ENCODE data around the gene SCAF8. TPM values are rescaled to one million over a fixed set of nuclear protein-coding genes. Genes with fewer than 3 reads are reported as not detected.

Gene SCAF8
- total and polyA plus RNA-seq, 9 of the 15 experiments (the other 6 are each of a cell fraction or from before 2014, with no cell fraction given): 10.5 to 46.6 (median 23.2) TPM

GRCh38 chr6:154842833-154843232, 109.6 kb downstream of the SCAF8 start:
- no peaks in the 10 kb centered on the region for H3K9me3 ChIP-seq (replicated peaks; ENCODE audit: control insufficient read depth, insufficient read depth, low read depth, low read length)
- BruUV-seq (replicated peaks): no TSS peak
- no peaks in the 10 kb centered on the region for H3K4me1 ChIP-seq (replicated peaks in 1 of 2; ENCODE audit: control insufficient read depth in 2 of 2, insufficient read depth in 2 of 2, low read length in 2 of 2)
- in situ Hi-C loops (cut with MboI): no loop called here
- no peak overlapping the region for H2AFZ ChIP-seq (ENCODE audit: low read depth, low read length)
- H4K20me1 ChIP-seq (replicated peaks; ENCODE audit: control insufficient read depth, insufficient read depth, low read length): peaks cover 18% of the 10 kb centered on the region; the same call in 1 of the 2 replicates
- H3K9me1 ChIP-seq (ENCODE audit: control insufficient read depth, insufficient read depth, low read length): no peaks in the 10 kb centered on the region
- 69% methylated on average over 2 of the region's 2 CpGs for WGBS (ENCODE audit: insufficient coverage, low coverage, missing lambda C conversion rate)
- no peak for ATAC-seq
- DNase-seq (ENCODE audit: extremely low read depth in 1 of 4, low spot score in 3 of 4): no peak
- intact Hi-C loops (cut with micrococcal nuclease): no loop called here
- CTCF ChIA-PET (ENCODE audit: low intra/inter-chr PET ratio): no interaction called here
- H3K27me3 ChIP-seq (ENCODE audit: control insufficient read depth in 2 of 2, insufficient read depth in 2 of 2, low read length in 2 of 2): no peaks in the 10 kb centered on the region
- no peak overlapping the region for H3K9ac ChIP-seq (ENCODE audit: insufficient read depth in 1 of 2, low read depth in 2 of 2, low read length in 2 of 2)
- no peak overlapping the region for H3K27ac ChIP-seq (ENCODE audit: extremely low read depth, low read depth, low read length)
- H3K36me3 ChIP-seq (ENCODE audit: control insufficient read depth, insufficient read depth, low read length): peaks cover 18% of the 10 kb centered on the region; the same call in 1 of the 3 replicates
- POLR2A ChIA-PET: interaction anchor here (1.9 kb wide), 1 partner anchor 10 kb away, joined by 6 read pairs; no protein-coding TSS in a partner anchor
- no peak for TF ChIP-seq RBM34 (IDR thresholded peaks at IDR 0.05; ENCODE audit: borderline replicate concordance, insufficient read depth, low read length)
- TF ChIP-seq ZNF212 (CRISPR knock-in tag; IDR thresholded peaks at IDR 0.05): no peak
- no peak for TF ChIP-seq HOXB6 (CRISPR knock-in tag; IDR thresholded peaks at IDR 0.05; ENCODE audit: borderline replicate concordance)
- TF ChIP-seq SMARCA5 (IDR thresholded peaks at IDR 0.05): no peak
- TF ChIP-seq ZNF121 (CRISPR knock-in tag; conservative IDR thresholded peaks at IDR 0.05): no peak
- TF ChIP-seq, protein P1, sequence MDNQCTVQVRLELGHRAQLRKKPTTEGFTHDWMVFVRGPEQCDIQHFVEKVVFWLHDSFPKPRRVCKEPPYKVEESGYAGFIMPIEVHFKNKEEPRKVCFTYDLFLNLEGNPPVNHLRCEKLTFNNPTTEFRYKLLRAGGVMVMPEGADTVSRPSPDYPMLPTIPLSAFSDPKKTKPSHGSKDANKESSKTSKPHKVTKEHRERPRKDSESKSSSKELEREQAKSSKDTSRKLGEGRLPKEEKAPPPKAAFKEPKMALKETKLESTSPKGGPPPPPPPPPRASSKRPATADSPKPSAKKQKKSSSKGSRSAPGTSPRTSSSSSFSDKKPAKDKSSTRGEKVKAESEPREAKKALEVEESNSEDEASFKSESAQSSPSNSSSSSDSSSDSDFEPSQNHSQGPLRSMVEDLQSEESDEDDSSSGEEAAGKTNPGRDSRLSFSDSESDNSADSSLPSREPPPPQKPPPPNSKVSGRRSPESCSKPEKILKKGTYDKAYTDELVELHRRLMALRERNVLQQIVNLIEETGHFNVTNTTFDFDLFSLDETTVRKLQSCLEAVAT (IDR thresholded peaks at IDR 0.05): no peak
- TF ChIP-seq EWSR1 (IDR thresholded peaks at IDR 0.05; ENCODE audit: borderline replicate concordance, low read depth, partially characterized antibody): no peak
- no peak for TF ChIP-seq TOE1 (IDR thresholded peaks at IDR 0.05; ENCODE audit: borderline replicate concordance)
- no peak for TF ChIP-seq TOE1 (CRISPR knock-in tag; IDR thresholded peaks at IDR 0.05; ENCODE audit: borderline replicate concordance, low read depth)
- TF ChIP-seq SMARCA4 (IDR thresholded peaks at IDR 0.05): no peak
- TF ChIP-seq ZNF384 (IDR thresholded peaks at IDR 0.05; ENCODE audit: low read depth, low read length): no peak
- no peak for TF ChIP-seq ELF4 (CRISPR knock-in tag; IDR thresholded peaks at IDR 0.05)
- no peak for TF ChIP-seq CHD2 (IDR thresholded peaks at IDR 0.05; ENCODE audit: low read depth, low read length)
- no peak for TF ChIP-seq CUX1 (CRISPR knock-in tag; IDR thresholded peaks at IDR 0.05)
- no peak for TF ChIP-seq RUNX1 (IDR thresholded peaks at IDR 0.05; ENCODE audit: low read depth)
- no peak for TF ChIP-seq U2AF1 (optimal IDR thresholded peaks at IDR 0.05; ENCODE audit: low read depth, low read length)
- H3K4me2 ChIP-seq (ENCODE audit: insufficient read depth, low read length): no peak overlapping the region
- no peak overlapping the region for H3K4me3 ChIP-seq
- no peak for FAIRE-seq
- H3K79me2 ChIP-seq (ENCODE audit: control insufficient read depth, insufficient read depth, low read length): peaks cover 89% of the 10 kb centered on the region

All from K562 (cell line).